ENCODE data around the gene SV2C. TPM values are rescaled to one million over a fixed set of nuclear protein-coding genes. Genes with fewer than 3 reads are reported as not detected.

Gene SV2C
- total and polyA plus RNA-seq, 11 donors = 0.12 to 0.29 (median 0.20) TPM; not detected in 5

DNA sequence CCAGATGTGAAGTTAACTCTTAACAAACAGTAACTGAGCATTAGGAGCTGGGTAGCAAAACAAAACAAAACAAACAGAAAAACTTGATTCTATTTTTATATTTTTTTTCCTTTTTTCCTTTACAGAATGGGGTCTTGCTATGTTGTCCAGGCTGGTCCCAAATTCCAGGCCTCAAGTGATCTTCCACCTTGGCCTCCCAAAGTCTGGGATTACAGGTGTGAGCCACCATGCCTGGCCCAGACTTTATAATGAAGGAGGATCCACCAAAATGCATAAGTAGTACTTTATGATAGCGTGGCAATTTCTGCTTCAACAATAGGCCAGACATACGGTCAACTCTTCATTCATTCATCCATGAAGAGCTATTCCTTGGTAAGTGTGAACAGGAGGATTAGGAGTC lies 314.0 kb downstream of the SV2C start:
- H3K4me3 ChIP-seq = no peak overlapping the region
- no peaks in the 10 kb centered on the region for H3K9me3 ChIP-seq
- TF ChIP-seq, protein P1, sequence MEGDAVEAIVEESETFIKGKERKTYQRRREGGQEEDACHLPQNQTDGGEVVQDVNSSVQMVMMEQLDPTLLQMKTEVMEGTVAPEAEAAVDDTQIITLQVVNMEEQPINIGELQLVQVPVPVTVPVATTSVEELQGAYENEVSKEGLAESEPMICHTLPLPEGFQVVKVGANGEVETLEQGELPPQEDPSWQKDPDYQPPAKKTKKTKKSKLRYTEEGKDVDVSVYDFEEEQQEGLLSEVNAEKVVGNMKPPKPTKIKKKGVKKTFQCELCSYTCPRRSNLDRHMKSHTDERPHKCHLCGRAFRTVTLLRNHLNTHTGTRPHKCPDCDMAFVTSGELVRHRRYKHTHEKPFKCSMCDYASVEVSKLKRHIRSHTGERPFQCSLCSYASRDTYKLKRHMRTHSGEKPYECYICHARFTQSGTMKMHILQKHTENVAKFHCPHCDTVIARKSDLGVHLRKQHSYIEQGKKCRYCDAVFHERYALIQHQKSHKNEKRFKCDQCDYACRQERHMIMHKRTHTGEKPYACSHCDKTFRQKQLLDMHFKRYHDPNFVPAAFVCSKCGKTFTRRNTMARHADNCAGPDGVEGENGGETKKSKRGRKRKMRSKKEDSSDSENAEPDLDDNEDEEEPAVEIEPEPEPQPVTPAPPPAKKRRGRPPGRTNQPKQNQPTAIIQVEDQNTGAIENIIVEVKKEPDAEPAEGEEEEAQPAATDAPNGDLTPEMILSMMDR (IDR thresholded peaks at IDR 0.05) = no peak
- no peak for TF ChIP-seq POLR2A (IDR thresholded peaks at IDR 0.05)
- no peak overlapping the region for H3K27ac ChIP-seq
- intact Hi-C loops (cut with DNase I) = no loop called here
- DNase-seq (no peak), ATAC-seq (no peak)
- 92 to 94% (median 93%) methylated on average over 2 of the region's 2 CpGs for WGBS, 4 donors
- peaks cover 0 to 11% (median 3%) of the 10 kb centered on the region in 12 donors for H3K4me1 ChIP-seq
- H3K27me3 ChIP-seq = peaks cover 0 to 47% (median 6%) of the 10 kb centered on the region in 9 donors
- H3K36me3 ChIP-seq = no peaks in the 10 kb centered on the region

DNA sequence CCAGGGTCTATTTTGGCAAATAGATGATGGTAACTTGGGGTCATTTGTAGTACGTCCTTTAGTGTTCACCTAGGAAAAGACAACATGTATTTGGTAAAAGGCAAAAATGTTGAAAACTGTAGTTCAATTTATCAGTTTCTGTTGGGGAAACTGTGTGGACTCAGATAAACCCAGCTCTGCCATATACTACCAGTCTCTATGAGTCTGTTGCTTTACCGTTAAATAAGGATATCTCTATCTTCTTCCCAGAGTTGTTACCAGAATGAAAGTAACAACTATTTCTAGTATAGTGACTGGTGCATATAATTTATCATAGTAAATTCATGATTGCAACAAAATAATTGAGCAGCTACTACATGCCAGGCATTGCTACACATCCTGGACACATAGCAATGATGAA lies 316.1 kb downstream of the SV2C start:
- Histone ChIP-seq H3K27me3 (peaks cover 0 to 61% (median 13%) of the 10 kb centered on the region in 9 donors), H3K36me3 (no peaks in the 10 kb centered on the region), H3K27ac (no peak overlapping the region), H3K9me3 (no peaks in the 10 kb centered on the region), H3K4me3 (no peak overlapping the region), H3K4me1 (peaks cover 0 to 20% (median 10%) of the 10 kb centered on the region in 12 donors)
- 93 to 96% (median 95%) methylated on average over 2 of the region's 2 CpGs for WGBS, 4 donors
- intact Hi-C loops (cut with DNase I) = no loop called here
- DNase-seq = no peak
- TF ChIP-seq, protein P1 (IDR thresholded peaks at IDR 0.05) = no peak
- TF ChIP-seq POLR2A (IDR thresholded peaks at IDR 0.05) = no peak
- no peak for ATAC-seq

DNA sequence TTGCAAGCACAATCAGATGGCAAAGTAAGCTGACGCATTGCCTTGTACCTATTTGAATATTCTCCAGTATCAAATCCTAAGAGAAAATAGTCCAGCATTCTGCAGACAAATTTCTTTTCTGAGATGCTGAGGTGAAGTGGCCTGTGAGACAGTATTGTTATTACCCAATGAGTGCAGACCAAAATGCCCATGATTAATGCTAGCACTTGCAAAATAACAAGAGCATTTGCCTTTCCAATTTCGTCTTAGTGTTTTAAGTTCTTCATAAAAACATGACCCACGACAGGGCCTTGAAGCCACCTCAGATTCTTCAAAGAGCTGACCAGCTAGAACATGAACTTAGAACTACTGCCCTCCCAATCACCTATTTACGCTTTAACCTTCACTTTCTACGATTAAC lies 317.3 kb downstream of the SV2C start:
- H3K27me3 ChIP-seq = peaks cover 0 to 55% (median 13%) of the 10 kb centered on the region in 9 donors
- intact Hi-C loops (cut with DNase I) = loop anchor here in 1 of 10 donors (10.0 kb wide), 1 partner anchor 184 kb away; no protein-coding TSS in a partner anchor
- TF ChIP-seq, protein P1 (IDR thresholded peaks at IDR 0.05) = no peak
- no peak for TF ChIP-seq POLR2A (IDR thresholded peaks at IDR 0.05)
- H3K27ac ChIP-seq = no peak overlapping the region
- no peak for DNase-seq
- 75 to 84% (median 81%) methylated on average over 5 of the region's 5 CpGs for WGBS, 4 donors
- ATAC-seq = no peak
- H3K9me3 ChIP-seq = no peaks in the 10 kb centered on the region
- no peak overlapping the region for H3K4me3 ChIP-seq
- H3K4me1 ChIP-seq = peaks cover 0 to 26% (median 10%) of the 10 kb centered on the region in 12 donors
- H3K36me3 ChIP-seq = no peaks in the 10 kb centered on the region

DNA sequence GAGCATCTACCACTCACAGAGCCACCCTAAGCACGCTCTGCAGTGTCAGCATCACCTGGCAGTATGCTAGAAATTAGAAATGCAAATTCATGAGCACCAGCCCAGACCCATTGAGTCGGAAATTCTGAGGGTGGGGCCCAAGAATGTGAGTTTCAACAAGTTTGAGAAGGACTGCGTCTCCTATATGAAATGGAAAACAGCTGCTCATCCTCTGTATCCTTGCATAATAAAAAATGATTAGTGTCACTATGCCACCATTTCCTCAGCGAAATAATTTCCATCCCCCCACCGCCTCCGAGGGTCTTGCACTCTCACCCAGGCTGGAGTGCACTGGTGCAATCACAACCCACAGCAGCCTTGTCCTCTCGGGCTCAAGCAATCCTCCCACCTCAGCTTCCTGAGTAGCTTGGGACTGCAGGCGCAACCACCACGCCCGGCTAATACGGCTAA lies 318.6 kb downstream of the SV2C start:
- peaks cover 0 to 39% (median 10%) of the 10 kb centered on the region in 12 donors for H3K4me1 ChIP-seq
- H3K4me3 ChIP-seq = peak overlapping the region in 11 of 12 donors; percentile 50 to 73 (median 61)
- TF ChIP-seq POLR2A (IDR thresholded peaks at IDR 0.05) = no peak
- TF ChIP-seq, protein P1 (IDR thresholded peaks at IDR 0.05) = no peak
- H3K27me3 ChIP-seq = peaks cover 0 to 55% (median 13%) of the 10 kb centered on the region in 9 donors
- H3K36me3 ChIP-seq = no peaks in the 10 kb centered on the region
- no peak for ATAC-seq
- intact Hi-C loops (cut with DNase I) = loop anchor here in 1 of 10 donors (10.0 kb wide), 1 partner anchor 183 kb away; no protein-coding TSS in a partner anchor
- no peak for DNase-seq
- no peaks in the 10 kb centered on the region for H3K9me3 ChIP-seq
- H3K27ac ChIP-seq = peak overlapping the region in 8 of 12 donors; percentile 27 to 96 (median 61)
- 34 to 42% (median 39%) methylated on average over 11 of the region's 11 CpGs for WGBS, 4 donors

Data from heart left ventricle (tissue), 16 donors.